Duodenal mucosa (tissue), 2 donors: ENCODE measurements around the gene CACNA2D3.

Experiments used
- H3K27ac ChIP-seq: one replicate; pipeline ENCODE4 v1.7.0; 2013; ENCODE audit warnings: low read depth, low read length
- H3K27me3 ChIP-seq, 2 donors: one replicate each; pipeline ENCODE4 v1.7.0; 2013; ENCODE audit warnings: low read length in 2 of 2, control low read depth in 1 of 2; ENCODE audit not compliant: insufficient read depth in 2 of 2, control insufficient read depth in 1 of 2
- H3K36me3 ChIP-seq, 2 donors: one replicate each; pipeline ENCODE4 v1.7.0; 2013; ENCODE audit warnings: low read length in 2 of 2, control low read depth in 1 of 2; ENCODE audit not compliant: insufficient read depth in 2 of 2, control insufficient read depth in 1 of 2
- H3K4me1 ChIP-seq, 2 donors: one replicate each; pipeline ENCODE4 v1.7.0; 2013; ENCODE audit warnings: low read length in 2 of 2, control low read depth in 1 of 2; ENCODE audit not compliant: insufficient read depth in 2 of 2, control insufficient read depth in 1 of 2
- H3K4me3 ChIP-seq, 2 donors: one replicate each; pipeline ENCODE4 v1.7.0; 2013; ENCODE audit warnings: low read length in 2 of 2, low read depth in 1 of 2
- H3K9ac ChIP-seq, 2 donors: one replicate each; pipeline ENCODE4 v1.7.0; 2013; ENCODE audit warnings: low read length in 2 of 2, low read depth in 1 of 2
- H3K9me3 ChIP-seq, 2 donors: one replicate each; pipeline ENCODE4 v1.7.0; 2013; ENCODE audit warnings: low read length in 2 of 2, control low read depth in 1 of 2; ENCODE audit not compliant: control insufficient read depth in 1 of 2

Gene CACNA2D3

GRCh38 chr3:54126551-54126950, 4.2 kb downstream of the CACNA2D3 start:
- H3K9me3 ChIP-seq = no peaks in the 10 kb centered on the region
- H3K4me1 ChIP-seq = peaks cover 0 to 2% of the 10 kb centered on the region in 2 donors
- H3K9ac ChIP-seq = no peak overlapping the region
- no peak overlapping the region for H3K27ac ChIP-seq
- no peaks in the 10 kb centered on the region for H3K36me3 ChIP-seq
- no peak overlapping the region for H3K4me3 ChIP-seq
- peaks cover 23 to 32% of the 10 kb centered on the region in 2 donors for H3K27me3 ChIP-seq

GRCh38 chr3:54127499-54128056, 5.2 kb downstream of the CACNA2D3 start:
- peaks cover 0 to 2% of the 10 kb centered on the region in 2 donors for H3K4me1 ChIP-seq
- H3K4me3 ChIP-seq = no peak overlapping the region
- peaks cover 23 to 32% of the 10 kb centered on the region in 2 donors for H3K27me3 ChIP-seq
- H3K9ac ChIP-seq = no peak overlapping the region
- no peaks in the 10 kb centered on the region for H3K9me3 ChIP-seq
- H3K27ac ChIP-seq = no peak overlapping the region
- H3K36me3 ChIP-seq = no peaks in the 10 kb centered on the region

- no peak overlapping the region for H3K9ac ChIP-seq
- no peak overlapping the region for H3K4me3 ChIP-seq
- H3K27ac ChIP-seq = no peak overlapping the region
- H3K9me3 ChIP-seq = no peaks in the 10 kb centered on the region
- no peaks in the 10 kb centered on the region for H3K36me3 ChIP-seq
- no peaks in the 10 kb centered on the region for H3K4me1 ChIP-seq
- H3K27me3 ChIP-seq = peaks cover 0 to under 1% of the 10 kb centered on the region in 2 donors
Measured at GRCh38 chr3:54131026-54131605, 8.8 kb downstream of the CACNA2D3 start.

- Histone ChIP-seq H3K9me3 (no peaks in the 10 kb centered on the region), H3K36me3 (no peaks in the 10 kb centered on the region), H3K27ac (no peak overlapping the region), H3K4me3 (no peak overlapping the region), H3K27me3 (peaks cover 0 to 6% of the 10 kb centered on the region in 2 donors), H3K4me1 (no peaks in the 10 kb centered on the region), H3K9ac (no peak overlapping the region)
Measured at GRCh38 chr3:54131890-54132289, 9.5 kb downstream of the CACNA2D3 start.

- no peak overlapping the region for H3K4me3 ChIP-seq
- H3K27ac ChIP-seq = no peak overlapping the region
- H3K9ac ChIP-seq = no peak overlapping the region
- H3K27me3 ChIP-seq = peaks cover 0 to 6% of the 10 kb centered on the region in 2 donors
- H3K36me3 ChIP-seq = no peaks in the 10 kb centered on the region
- H3K4me1 ChIP-seq = no peaks in the 10 kb centered on the region
- no peaks in the 10 kb centered on the region for H3K9me3 ChIP-seq
Measured at GRCh38 chr3:54132685-54133084, 10.3 kb downstream of the CACNA2D3 start.

- H3K9ac ChIP-seq = no peak overlapping the region
- H3K27me3 ChIP-seq = peaks cover 0 to 6% of the 10 kb centered on the region in 2 donors
- H3K9me3 ChIP-seq = no peaks in the 10 kb centered on the region
- H3K36me3 ChIP-seq = no peaks in the 10 kb centered on the region
- no peak overlapping the region for H3K27ac ChIP-seq
- H3K4me1 ChIP-seq = no peaks in the 10 kb centered on the region
- H3K4me3 ChIP-seq = no peak overlapping the region
Measured at GRCh38 chr3:54133196-54133595, 10.8 kb downstream of the CACNA2D3 start.

GRCh38 chr3:54134155-54134554, 11.8 kb downstream of the CACNA2D3 start:
- H3K27me3 ChIP-seq = peaks cover 0 to 6% of the 10 kb centered on the region in 2 donors

GRCh38 chr3:54134713-54135112, 12.4 kb downstream of the CACNA2D3 start:
- Histone ChIP-seq H3K36me3 (no peaks in the 10 kb centered on the region), H3K9ac (no peak overlapping the region), H3K27me3 (peaks cover 0 to 6% of the 10 kb centered on the region in 2 donors), H3K27ac (no peak overlapping the region), H3K4me3 (no peak overlapping the region), H3K4me1 (no peaks in the 10 kb centered on the region), H3K9me3 (no peaks in the 10 kb centered on the region)

More at GRCh38 chr3:54134155-54134554, 11.8 kb downstream of the CACNA2D3 start:
- H3K27ac ChIP-seq = no peak overlapping the region
- H3K36me3 ChIP-seq = no peaks in the 10 kb centered on the region
- no peak overlapping the region for H3K4me3 ChIP-seq
- H3K4me1 ChIP-seq = no peaks in the 10 kb centered on the region
- H3K9ac ChIP-seq = no peak overlapping the region
- no peaks in the 10 kb centered on the region for H3K9me3 ChIP-seq

- Histone ChIP-seq H3K9ac (no peak overlapping the region), H3K9me3 (no peaks in the 10 kb centered on the region), H3K27ac (no peak overlapping the region), H3K27me3 (peaks cover 0 to 6% of the 10 kb centered on the region in 2 donors), H3K4me3 (no peak overlapping the region), H3K36me3 (no peaks in the 10 kb centered on the region), H3K4me1 (no peaks in the 10 kb centered on the region)
Measured at GRCh38 chr3:54137311-54137710, 15.0 kb downstream of the CACNA2D3 start.

GRCh38 chr3:54138937-54139547, 16.7 kb downstream of the CACNA2D3 start:
- no peaks in the 10 kb centered on the region for H3K4me1 ChIP-seq
- H3K27ac ChIP-seq = no peak overlapping the region
- H3K27me3 ChIP-seq = peaks cover 0 to 6% of the 10 kb centered on the region in 2 donors
- no peak overlapping the region for H3K4me3 ChIP-seq
- no peaks in the 10 kb centered on the region for H3K36me3 ChIP-seq
- no peaks in the 10 kb centered on the region for H3K9me3 ChIP-seq
- no peak overlapping the region for H3K9ac ChIP-seq
